GM21515 (cell line): ENCODE results near the gene ZDHHC7.

Experiments used
- ATAC-seq: cut with Tn5 transposase; IDR thresholded peaks from one replicate; pipeline ENCODE4 v1.9.1; 2021; ENCODE audit not compliant: unreplicated experiment

The ZDHHC7 gene

DNA sequence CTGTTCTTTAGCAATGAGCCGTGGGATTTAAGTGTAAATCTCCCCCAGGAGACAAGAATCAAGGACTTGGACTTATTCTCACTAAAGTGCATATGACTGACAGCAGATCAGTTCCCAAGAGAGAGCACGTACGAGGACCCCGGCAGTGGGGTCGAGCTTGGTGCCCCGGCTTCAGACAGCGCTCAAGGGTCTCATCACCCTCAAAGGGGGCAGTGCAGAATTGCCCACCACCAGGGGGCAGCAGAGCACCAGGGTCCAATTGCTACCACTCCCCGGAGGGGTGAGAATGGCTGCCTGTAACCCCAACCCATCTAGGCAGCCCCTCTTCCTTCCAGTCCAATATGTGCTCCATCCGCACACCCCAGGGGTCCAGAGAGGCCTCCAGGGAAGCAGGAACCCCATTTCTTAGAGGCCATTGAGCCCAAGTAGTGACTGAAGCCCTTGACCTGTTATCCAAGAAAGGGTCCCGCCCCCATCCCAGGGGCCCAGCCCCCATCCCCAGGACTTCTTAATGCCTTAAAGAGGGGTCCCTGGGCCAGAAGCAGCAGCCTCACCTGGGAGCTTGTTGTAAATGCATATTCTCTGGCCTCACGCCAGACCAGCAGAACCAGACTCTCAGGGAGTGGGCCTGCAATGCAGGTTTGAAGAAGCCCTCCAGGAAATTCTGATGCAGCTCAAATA, 86.1 kb downstream of the ZDHHC7 start:
- ATAC-seq = no peak

DNA sequence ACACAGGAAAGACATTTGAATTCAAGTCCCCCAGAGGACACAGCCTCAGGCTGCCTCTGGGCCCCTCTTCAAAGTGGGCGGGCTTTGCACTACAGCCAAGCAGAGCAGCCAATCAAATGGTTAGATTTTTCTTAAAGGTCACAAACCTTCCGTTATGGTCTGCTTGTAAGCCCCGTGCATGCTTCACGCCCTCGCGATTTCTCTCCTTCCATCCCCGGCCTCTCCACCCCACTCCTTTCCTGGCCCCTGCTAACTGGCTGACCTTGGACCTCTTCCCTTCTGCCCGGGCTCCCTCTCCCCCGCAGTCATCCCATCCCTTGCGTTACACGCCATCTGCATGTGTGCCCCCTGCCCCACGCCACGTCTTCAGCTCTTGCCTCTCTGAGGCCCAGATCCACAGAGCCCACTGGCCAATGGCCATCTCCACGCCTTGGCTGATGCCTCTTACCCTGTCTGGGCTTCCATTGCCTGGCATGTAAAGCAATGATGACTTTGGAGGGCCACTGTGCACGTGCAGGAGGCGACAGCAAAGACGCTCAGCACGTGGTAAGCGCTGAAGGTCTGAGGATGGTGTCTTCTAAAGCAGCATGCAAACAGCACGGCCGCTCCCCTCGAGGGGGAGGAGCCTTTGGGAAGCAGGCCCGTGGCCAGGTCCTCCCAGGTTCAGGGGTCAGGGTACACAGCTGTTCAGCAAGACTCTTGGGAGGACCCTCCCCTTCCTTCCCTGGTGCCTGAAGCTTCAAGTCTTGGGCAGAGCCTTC, 86.8 kb downstream of the ZDHHC7 start:
- no peak for ATAC-seq
